Measurements from ENCODE around the gene ERC2.

Gene ERC2

GRCh38 chr3:56302417-56302816, 165.8 kb downstream of the ERC2 start:
- no peak overlapping the region for H3K4me3 Mint-ChIP-seq

GRCh38 chr3:56297281-56297840, 170.9 kb downstream of the ERC2 start:
- no peak overlapping the region for H3K27ac Mint-ChIP-seq
- no peak overlapping the region for H3K4me3 Mint-ChIP-seq
- no peaks in the 10 kb centered on the region for H3K9me3 Mint-ChIP-seq
- peaks cover 2% of the 10 kb centered on the region for H3K27me3 Mint-ChIP-seq (ENCODE audit: low read depth)
- peaks cover 3% of the 10 kb centered on the region for H3K4me1 Mint-ChIP-seq (ENCODE audit: low read depth)
- DNase-seq (ENCODE audit: low spot score), result no peak
- no peaks in the 10 kb centered on the region for H3K36me3 Mint-ChIP-seq (ENCODE audit: low read depth)

More at GRCh38 chr3:56302417-56302816, 165.8 kb downstream of the ERC2 start:
- no peak for DNase-seq (ENCODE audit: low spot score)
- Mint-ChIP-seq H3K4me1 (ENCODE audit: low read depth) (peaks cover 6% of the 10 kb centered on the region), H3K27me3 (ENCODE audit: low read depth) (peaks cover 2% of the 10 kb centered on the region), H3K36me3 (ENCODE audit: low read depth) (no peaks in the 10 kb centered on the region), H3K9me3 (no peaks in the 10 kb centered on the region), H3K27ac (no peak overlapping the region)

DNA sequence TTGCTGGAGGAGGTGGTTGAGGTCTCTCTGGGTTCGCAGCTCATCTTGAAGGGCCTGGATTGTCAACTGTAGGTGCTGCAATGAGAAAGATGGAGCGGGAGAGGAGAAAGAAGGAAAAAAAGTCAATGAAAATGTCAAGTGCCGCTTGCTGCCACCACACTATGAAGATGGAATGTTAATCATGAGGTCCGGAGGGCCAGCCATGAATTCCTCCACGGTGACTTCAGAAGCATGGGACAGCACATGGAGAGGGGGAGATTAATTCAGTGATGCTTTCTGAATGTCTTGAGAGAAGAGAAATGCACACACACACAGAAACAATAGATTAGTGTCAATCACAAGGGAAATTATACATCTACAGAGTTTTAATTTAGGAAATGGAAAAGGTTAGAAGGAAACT, 171.9 kb downstream of the ERC2 start:
- Mint-ChIP-seq H3K27me3 (ENCODE audit: low read depth) (peaks cover 2% of the 10 kb centered on the region), H3K27ac (no peak overlapping the region), H3K36me3 (ENCODE audit: low read depth) (no peaks in the 10 kb centered on the region), H3K4me1 (ENCODE audit: low read depth) (peaks cover 7% of the 10 kb centered on the region), H3K9me3 (no peaks in the 10 kb centered on the region), H3K4me3 (no peak overlapping the region)
- no peak for DNase-seq (ENCODE audit: low spot score)

GRCh38 chr3:56295161-56295560, 173.1 kb downstream of the ERC2 start:
- DNase-seq (ENCODE audit: low spot score), result no peak
- peaks cover 17% of the 10 kb centered on the region for H3K4me1 Mint-ChIP-seq (ENCODE audit: low read depth)
- H3K4me3 Mint-ChIP-seq, result no peak overlapping the region
- H3K9me3 Mint-ChIP-seq, result no peaks in the 10 kb centered on the region
- H3K27ac Mint-ChIP-seq, result no peak overlapping the region
- H3K36me3 Mint-ChIP-seq (ENCODE audit: low read depth), result no peaks in the 10 kb centered on the region
- peaks cover 2% of the 10 kb centered on the region for H3K27me3 Mint-ChIP-seq (ENCODE audit: low read depth)

DNA sequence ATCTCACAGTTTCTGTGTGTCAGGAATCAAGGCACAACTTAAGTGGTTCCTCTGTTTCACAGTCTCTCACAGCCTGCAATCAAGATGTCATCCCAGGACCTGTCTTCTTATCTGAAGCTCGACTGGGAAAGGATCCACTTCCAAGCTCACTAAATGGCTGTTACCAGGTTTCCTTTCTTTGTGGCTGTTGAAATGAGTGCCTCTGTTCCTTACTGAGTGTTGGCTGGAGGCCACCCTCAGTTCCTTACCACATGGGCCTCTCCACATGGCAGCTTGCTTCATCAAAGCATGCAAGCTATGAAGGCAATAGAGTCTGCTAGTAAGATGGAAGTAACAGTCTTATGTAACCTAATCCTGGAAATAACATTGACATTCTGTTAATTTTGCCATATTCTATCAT, 174.0 kb downstream of the ERC2 start:
- Mint-ChIP-seq H3K27me3 (ENCODE audit: low read depth) (no peaks in the 10 kb centered on the region), H3K4me3 (no peak overlapping the region), H3K27ac (no peak overlapping the region), H3K9me3 (no peaks in the 10 kb centered on the region), H3K4me1 (ENCODE audit: low read depth) (peaks cover 21% of the 10 kb centered on the region), H3K36me3 (ENCODE audit: low read depth) (no peaks in the 10 kb centered on the region)
- no peak for DNase-seq (ENCODE audit: low spot score)

DNA sequence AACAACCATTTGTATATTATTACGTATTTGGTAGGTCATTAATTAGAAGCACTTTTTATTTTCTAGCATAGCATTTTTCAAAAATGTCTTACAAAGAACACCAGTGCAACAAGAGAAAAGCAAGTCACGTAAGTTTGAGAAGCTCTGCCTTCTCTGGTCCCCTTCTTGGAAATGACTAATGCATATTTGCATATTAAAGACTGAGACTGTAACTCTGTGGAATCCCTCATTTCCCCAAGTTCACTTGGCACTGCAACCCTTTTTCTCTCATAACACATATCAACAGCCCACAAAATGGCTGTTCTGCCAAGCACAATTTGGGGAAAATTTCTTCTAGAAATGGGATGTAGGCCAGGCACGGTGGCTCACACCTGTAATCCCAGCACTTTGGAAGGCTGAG, 176.3 kb downstream of the ERC2 start:
- H3K9me3 Mint-ChIP-seq, result no peaks in the 10 kb centered on the region
- H3K36me3 Mint-ChIP-seq (ENCODE audit: low read depth), result no peaks in the 10 kb centered on the region
- peak; percentile 6 for DNase-seq (ENCODE audit: low spot score)
- peak overlapping the region; percentile 43 for H3K27ac Mint-ChIP-seq
- H3K4me1 Mint-ChIP-seq (ENCODE audit: low read depth), result peaks cover 27% of the 10 kb centered on the region
- no peak overlapping the region for H3K4me3 Mint-ChIP-seq
- H3K27me3 Mint-ChIP-seq (ENCODE audit: low read depth), result no peaks in the 10 kb centered on the region

DNA sequence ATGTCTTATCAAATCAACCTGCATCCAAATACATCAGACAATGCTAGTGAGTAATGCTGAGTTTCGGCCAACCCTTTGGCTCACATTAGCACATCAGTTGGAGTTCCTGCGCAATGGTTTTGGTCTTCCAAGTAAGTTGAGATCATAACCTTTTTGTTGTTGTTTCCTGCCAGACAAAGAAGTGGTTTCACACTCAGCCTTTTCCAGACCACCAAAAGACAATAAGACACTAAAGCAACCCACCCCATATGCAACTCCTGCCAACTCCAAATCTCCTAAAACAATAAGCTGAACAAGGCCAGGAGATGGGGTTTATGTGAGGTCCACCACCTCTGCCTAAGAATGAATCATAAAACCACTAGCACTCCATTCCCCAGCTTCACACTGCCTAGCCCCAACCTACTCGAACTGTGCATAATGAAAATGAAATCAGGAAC, 177.0 kb downstream of the ERC2 start:
- H3K36me3 Mint-ChIP-seq (ENCODE audit: low read depth), result no peaks in the 10 kb centered on the region
- H3K4me3 Mint-ChIP-seq, result peak overlapping the region; percentile 26
- H3K9me3 Mint-ChIP-seq, result no peaks in the 10 kb centered on the region
- peak overlapping the region; percentile 68 for H3K27ac Mint-ChIP-seq
- H3K27me3 Mint-ChIP-seq (ENCODE audit: low read depth), result no peaks in the 10 kb centered on the region
- peak; percentile 48 for DNase-seq (ENCODE audit: low spot score)
- peaks cover 27% of the 10 kb centered on the region for H3K4me1 Mint-ChIP-seq (ENCODE audit: low read depth)

GRCh38 chr3:56290374-56290773, 177.9 kb downstream of the ERC2 start:
- H3K27me3 Mint-ChIP-seq (ENCODE audit: low read depth), result peaks cover 2% of the 10 kb centered on the region
- H3K9me3 Mint-ChIP-seq, result no peaks in the 10 kb centered on the region
- H3K4me3 Mint-ChIP-seq, result no peak overlapping the region
- no peaks in the 10 kb centered on the region for H3K36me3 Mint-ChIP-seq (ENCODE audit: low read depth)
- DNase-seq (ENCODE audit: low spot score), result no peak
- H3K27ac Mint-ChIP-seq, result no peak overlapping the region
- peaks cover 27% of the 10 kb centered on the region for H3K4me1 Mint-ChIP-seq (ENCODE audit: low read depth)

GRCh38 chr3:56288258-56288657, 180.0 kb downstream of the ERC2 start:
- H3K9me3 Mint-ChIP-seq, result no peaks in the 10 kb centered on the region
- H3K36me3 Mint-ChIP-seq (ENCODE audit: low read depth), result no peaks in the 10 kb centered on the region
- H3K27ac Mint-ChIP-seq, result no peak overlapping the region
- peaks cover 2% of the 10 kb centered on the region for H3K27me3 Mint-ChIP-seq (ENCODE audit: low read depth)
- no peak for DNase-seq (ENCODE audit: low spot score)
- H3K4me1 Mint-ChIP-seq (ENCODE audit: low read depth), result peaks cover 25% of the 10 kb centered on the region
- H3K4me3 Mint-ChIP-seq, result no peak overlapping the region

- no peak overlapping the region for H3K27ac Mint-ChIP-seq
- H3K27me3 Mint-ChIP-seq (ENCODE audit: low read depth), result peaks cover 2% of the 10 kb centered on the region
- no peak for DNase-seq (ENCODE audit: low spot score)
- no peaks in the 10 kb centered on the region for H3K9me3 Mint-ChIP-seq
- no peak overlapping the region for H3K4me3 Mint-ChIP-seq
- H3K36me3 Mint-ChIP-seq (ENCODE audit: low read depth), result no peaks in the 10 kb centered on the region
- H3K4me1 Mint-ChIP-seq (ENCODE audit: low read depth), result no peaks in the 10 kb centered on the region
These were observed 185.9 kb downstream of the ERC2 start for GRCh38 chr3:56282341-56282740.

DNA sequence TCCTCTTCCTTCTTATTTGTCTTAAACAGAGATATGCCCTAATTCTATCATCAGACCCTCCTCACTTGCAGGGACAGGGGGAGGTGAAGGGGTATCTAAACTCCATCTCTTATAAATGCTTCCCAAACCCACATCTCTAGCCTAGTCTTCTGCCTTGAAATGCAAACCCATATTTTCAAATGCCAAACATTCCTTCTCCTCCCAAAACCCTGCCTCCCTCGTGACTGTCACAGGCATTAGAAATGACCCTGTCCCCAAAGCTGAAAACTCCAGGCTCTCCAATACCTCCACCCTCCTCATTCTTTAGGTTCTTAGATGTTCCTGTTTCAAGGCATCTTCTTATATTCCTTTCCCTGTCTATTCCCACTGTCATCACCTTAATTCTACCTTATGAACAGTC, 191.0 kb downstream of the ERC2 start:
- H3K27ac Mint-ChIP-seq, result no peak overlapping the region

GRCh38 chr3:56275120-56275519, 193.1 kb downstream of the ERC2 start:
- H3K27ac Mint-ChIP-seq, result no peak overlapping the region
- no peak for DNase-seq (ENCODE audit: low spot score)
- no peaks in the 10 kb centered on the region for H3K4me1 Mint-ChIP-seq (ENCODE audit: low read depth)
- no peak overlapping the region for H3K4me3 Mint-ChIP-seq
- no peaks in the 10 kb centered on the region for H3K9me3 Mint-ChIP-seq
- H3K36me3 Mint-ChIP-seq (ENCODE audit: low read depth), result no peaks in the 10 kb centered on the region
- no peaks in the 10 kb centered on the region for H3K27me3 Mint-ChIP-seq (ENCODE audit: low read depth)

More for the DNA sequence above, 191.0 kb downstream of the ERC2 start:
- no peaks in the 10 kb centered on the region for H3K9me3 Mint-ChIP-seq
- H3K36me3 Mint-ChIP-seq (ENCODE audit: low read depth), result no peaks in the 10 kb centered on the region
- no peak overlapping the region for H3K4me3 Mint-ChIP-seq
- H3K27me3 Mint-ChIP-seq (ENCODE audit: low read depth), result no peaks in the 10 kb centered on the region
- no peaks in the 10 kb centered on the region for H3K4me1 Mint-ChIP-seq (ENCODE audit: low read depth)
- DNase-seq (ENCODE audit: low spot score), result no peak

- H3K4me1 Mint-ChIP-seq (ENCODE audit: low read depth), result no peaks in the 10 kb centered on the region
These were observed 198.3 kb downstream of the ERC2 start for GRCh38 chr3:56269755-56270535.

DNA sequence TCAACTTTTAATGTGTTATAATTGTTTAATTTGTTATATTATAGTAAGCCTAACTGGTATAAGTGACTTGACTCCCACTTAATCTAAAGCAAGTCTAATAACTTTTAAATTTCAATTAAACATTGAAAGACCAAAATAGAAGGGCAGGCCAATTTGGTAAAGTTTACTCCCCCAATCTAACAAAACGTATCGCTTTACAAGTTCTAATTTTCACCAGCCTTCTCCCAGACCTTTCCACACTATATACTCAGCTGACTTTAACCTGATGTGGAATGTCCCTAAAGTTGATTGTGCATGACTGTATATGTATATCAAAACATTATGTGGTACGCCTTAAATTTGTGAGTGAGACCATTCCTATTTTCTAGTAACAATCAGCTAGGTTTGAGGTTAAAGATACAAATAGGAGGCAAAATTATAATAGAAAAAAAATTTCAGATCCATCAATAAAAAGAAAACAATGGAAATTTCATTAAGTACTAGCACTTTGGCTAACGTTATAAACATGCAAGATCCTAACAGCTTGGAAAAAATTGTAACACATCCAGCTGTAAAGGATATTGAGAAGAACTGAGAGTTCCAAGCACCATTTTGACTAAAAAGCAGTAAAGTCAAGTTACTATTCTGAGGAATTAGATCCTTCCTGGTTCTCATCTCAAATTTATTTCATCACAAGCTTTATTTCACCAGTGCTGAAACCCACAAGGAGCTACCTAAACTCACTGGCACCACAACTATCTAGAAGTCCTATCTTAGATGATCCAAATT, 199.5 kb downstream of the ERC2 start:
- Mint-ChIP-seq H3K4me3 (no peak overlapping the region), H3K9me3 (no peaks in the 10 kb centered on the region), H3K27me3 (ENCODE audit: low read depth) (no peaks in the 10 kb centered on the region), H3K4me1 (ENCODE audit: low read depth) (no peaks in the 10 kb centered on the region), H3K36me3 (ENCODE audit: low read depth) (no peaks in the 10 kb centered on the region), H3K27ac (no peak overlapping the region)
- no peak for DNase-seq (ENCODE audit: low spot score)

More at GRCh38 chr3:56269755-56270535, 198.3 kb downstream of the ERC2 start:
- H3K4me3 Mint-ChIP-seq, result no peak overlapping the region
- H3K36me3 Mint-ChIP-seq (ENCODE audit: low read depth), result no peaks in the 10 kb centered on the region
- H3K9me3 Mint-ChIP-seq, result no peaks in the 10 kb centered on the region
- no peak for DNase-seq (ENCODE audit: low spot score)
- no peaks in the 10 kb centered on the region for H3K27me3 Mint-ChIP-seq (ENCODE audit: low read depth)
- H3K27ac Mint-ChIP-seq, result no peak overlapping the region

Data from T-helper 2 cell treated with Interferon-gamma antibody and Interleukin-4, amounts not matched to agents 5 μg/mL and 100 μg/mL, for 36 hours (primary cell).